Cortex of kidney (tissue), 1 donor: ENCODE results near the gene TMEM181.
"Not testable (repeated sequence)": the region's sequence is repeated elsewhere in the genome, so short reads cannot be mapped to it uniquely, and the experiment has no call there.

ENCODE experiments used
- DNase-seq: peaks from one replicate; lab custom pipeline; 2025; lab: John Stamatoyannopoulos, UW

Gene TMEM181

GRCh38 chr6:158538741-158539140 is 21.1 kb upstream of the TMEM181 start:
- DNase-seq: no peak

GRCh38 chr6:158539413-158539812 is 20.5 kb upstream of the TMEM181 start:
- DNase-seq: no peak

DNA sequence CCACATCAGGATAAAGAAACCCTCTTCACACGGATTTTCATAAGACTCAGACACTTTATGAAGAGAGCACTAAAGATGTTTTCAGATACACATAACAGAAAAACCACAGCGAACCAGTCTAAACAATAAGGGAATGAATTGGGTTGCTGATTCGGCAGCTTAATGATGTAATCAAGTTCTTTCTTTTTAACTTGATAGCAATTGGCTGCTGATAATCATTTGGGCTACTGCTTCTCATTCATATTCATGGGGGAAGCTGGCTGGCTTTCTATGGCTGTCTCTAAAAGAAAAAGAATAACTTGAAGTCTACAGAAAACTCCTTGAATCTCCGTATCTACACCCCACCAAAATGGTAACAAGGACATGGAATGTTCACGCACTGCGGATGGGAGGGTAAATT is 20.0 kb upstream of the TMEM181 start:
- DNase-seq: no peak

GRCh38 chr6:158543606-158544185 is 16.2 kb upstream of the TMEM181 start:
- DNase-seq: no peak

DNA sequence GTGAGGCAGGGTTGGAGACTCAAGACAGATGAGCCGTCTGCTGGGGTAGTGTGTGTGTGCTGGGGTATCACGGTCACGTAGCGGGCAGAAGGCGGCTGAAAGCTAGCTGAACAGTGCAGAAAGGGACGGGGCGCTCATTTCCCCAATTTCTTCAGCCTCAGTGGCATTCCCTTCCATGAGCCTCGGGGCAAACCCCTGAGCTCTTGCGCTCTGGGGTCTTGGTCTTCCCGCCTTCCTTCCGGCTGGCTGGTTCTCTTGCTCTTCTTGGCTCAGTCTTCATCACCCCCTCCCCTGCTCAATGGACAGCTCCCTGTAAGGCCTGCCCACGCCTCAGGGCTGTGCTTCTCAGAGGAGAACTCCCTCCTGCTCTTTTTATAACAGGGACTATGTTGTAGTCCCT is 15.5 kb upstream of the TMEM181 start:
- no peak for DNase-seq

DNA sequence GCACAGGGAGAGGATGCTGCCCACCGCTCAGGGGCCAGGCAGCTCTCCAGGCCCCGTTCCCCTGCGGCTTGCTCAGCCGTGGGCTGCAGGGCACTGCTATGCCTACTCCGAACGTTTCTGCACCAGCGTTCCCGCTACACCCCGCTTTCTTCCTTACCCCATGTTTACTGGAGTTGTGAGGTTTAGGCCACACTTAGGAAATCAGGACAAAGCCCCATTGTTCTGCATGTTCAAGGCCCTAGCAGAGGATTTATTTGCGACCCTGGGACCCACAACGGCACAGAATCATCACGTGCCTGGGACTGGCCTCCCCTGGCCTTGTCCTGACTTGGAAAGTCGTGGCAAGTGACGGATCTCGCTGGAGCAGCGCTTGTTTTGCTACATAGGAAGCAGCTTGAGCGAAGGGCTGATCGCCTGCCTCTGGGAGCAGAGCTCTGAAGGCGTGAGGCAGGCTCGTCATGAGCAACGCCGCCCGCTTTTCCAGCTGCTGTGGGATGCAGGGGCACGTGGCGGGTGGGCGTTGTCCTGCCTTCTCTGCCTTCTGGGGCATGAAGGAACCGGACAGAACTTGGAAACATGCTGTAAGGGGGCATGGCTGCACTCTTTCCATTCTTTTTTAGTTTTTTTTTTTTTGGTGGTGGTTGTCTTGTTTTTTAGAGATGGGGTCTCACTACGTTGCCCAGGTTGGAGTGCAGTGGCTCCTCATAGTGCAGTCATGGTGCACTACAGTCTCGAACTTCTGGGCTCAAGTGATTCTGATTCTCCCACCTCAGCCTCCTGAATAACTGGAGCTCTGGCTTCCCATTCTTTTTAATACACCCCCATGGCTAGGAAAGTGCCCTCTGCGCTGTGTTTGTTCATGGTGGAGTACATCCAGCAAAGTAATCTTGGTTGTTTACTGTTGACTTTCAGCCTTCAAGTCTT is 14.6 kb upstream of the TMEM181 start:
- no peak for DNase-seq

DNA sequence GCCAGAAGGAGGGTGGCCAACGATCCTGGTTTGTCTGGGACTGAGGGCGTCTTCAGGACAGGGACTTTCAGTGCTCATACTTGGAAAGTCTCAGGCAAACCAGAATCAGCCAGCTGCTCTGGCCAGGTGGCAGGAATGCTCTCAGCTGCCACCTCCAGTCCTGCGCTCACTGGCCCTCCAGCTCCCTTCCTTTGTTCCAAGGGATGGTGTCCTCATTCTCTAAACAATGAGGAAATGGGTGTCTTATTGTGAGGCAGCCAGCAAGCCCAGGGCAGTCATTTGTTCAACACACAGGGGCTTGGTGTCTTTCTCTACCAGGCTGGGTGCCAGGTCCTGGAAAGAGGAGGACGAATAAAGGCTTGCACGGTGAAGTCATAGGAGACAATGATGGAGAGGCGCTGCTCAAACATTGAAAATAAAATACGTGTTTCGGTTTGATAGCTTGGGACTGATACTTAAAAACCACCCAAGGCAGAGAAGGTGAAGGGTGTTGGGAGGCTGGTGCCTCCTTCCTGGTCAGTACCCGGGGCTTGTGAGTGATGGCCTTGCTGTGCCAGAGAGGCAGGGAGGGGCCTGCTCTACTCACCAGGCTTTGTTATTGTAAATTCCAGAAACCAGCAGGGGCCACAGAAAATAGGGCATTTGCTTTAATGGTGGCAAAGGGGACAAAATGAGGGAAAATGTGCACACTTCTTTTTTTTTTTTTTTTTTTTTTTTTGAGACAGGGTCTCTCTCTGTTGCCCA is 11.3 kb upstream of the TMEM181 start:
- DNase-seq: no peak

DNA sequence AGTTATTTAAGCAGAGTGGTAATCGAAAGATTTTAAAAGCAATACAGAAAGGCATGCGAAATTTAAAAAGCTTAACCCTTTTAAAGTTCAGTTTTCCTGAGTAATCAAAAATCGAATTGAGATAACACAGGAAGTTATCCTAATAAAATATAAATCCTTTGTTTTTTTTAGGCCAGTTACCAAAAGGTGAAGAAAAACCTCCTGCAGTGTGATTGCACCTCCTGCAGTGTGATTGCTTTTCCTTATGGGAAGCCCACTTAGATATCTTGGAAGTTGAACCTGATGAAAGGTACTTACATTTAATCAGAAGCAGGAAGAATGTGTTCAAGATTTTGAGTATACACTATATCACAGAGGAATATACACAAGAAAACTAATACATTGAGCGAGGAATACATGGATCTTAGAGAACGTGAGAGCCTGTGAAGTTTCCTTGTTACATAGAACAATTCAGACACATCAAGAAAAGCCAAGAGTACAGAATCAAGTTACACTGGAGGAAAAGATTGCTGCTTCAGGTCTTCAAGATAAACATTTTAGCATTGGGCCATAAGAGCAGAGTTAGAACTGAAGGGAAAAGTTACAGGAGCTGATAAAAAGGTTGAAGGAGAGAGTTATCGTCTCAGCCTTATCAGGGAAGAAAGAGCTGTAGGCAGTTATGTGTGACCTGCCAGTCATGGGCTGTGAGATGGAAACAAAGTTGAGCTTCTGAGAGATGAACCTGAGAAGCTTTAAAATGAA is 7.7 kb upstream of the TMEM181 start:
- DNase-seq: no peak

GRCh38 chr6:158552796-158553138 is 7.1 kb upstream of the TMEM181 start:
- DNase-seq: no peak

GRCh38 chr6:158554611-158555361 is 5.1 kb upstream of the TMEM181 start:
- no peak for DNase-seq

DNA sequence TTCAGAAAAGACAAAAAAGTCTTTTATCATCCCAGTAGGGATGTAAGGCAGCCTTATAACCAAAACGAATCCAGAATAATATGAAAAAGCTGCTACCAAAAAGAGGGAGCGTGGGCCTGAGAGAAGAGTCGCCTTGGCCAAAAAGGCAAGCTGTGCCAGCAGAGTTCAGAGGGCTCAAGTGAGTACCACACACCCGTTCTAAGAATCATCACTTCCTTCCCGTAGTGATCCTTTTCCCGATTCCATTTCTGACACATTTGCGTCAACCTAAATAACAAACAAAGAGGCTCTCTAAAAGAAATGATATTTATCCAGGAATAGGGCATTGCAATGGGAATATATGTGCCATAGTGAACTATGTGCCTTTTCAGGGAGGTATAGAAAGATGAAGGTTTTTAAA is 3.8 kb upstream of the TMEM181 start:
- DNase-seq: no peak

DNA sequence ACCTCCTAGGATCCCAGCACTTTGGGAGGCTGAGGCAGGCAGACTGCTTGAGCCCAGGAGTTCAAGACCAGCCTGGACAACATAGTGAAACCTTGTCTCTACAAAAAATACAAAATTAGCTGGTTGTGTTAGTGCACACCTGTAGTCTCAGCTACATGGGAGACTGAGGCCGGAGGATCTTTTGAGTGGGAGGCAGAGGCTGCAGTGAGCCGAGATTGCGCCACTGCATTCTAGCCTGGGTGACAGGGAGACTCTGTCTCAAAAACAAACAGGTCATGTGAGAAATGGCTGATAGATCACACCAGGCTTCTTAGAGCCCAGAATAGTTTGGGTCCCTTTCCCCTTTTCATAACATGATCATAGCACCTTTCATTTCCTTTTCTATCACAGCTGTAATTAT is 2.8 kb upstream of the TMEM181 start:
- not testable (repeated sequence) for DNase-seq

DNA sequence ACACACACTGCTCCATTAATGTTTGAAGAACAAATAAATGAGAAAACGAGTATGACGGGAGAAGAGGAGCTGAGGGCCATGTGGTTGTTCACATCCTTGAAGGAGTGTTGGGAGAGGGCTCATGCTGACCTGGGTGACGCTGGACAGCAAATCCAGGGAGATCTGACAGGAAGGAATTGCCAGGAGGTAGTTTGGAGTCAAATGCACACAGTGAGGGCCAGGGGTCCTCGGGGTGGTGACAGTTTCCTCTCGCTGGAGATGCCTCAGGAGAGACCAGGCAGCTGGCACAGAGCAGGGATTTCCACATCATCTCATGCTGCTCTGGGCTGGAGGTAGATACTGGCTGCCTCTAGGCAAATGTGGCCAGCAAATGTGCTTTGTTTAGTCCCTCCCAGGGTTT is 2.0 kb upstream of the TMEM181 start:
- DNase-seq: no peak

DNA sequence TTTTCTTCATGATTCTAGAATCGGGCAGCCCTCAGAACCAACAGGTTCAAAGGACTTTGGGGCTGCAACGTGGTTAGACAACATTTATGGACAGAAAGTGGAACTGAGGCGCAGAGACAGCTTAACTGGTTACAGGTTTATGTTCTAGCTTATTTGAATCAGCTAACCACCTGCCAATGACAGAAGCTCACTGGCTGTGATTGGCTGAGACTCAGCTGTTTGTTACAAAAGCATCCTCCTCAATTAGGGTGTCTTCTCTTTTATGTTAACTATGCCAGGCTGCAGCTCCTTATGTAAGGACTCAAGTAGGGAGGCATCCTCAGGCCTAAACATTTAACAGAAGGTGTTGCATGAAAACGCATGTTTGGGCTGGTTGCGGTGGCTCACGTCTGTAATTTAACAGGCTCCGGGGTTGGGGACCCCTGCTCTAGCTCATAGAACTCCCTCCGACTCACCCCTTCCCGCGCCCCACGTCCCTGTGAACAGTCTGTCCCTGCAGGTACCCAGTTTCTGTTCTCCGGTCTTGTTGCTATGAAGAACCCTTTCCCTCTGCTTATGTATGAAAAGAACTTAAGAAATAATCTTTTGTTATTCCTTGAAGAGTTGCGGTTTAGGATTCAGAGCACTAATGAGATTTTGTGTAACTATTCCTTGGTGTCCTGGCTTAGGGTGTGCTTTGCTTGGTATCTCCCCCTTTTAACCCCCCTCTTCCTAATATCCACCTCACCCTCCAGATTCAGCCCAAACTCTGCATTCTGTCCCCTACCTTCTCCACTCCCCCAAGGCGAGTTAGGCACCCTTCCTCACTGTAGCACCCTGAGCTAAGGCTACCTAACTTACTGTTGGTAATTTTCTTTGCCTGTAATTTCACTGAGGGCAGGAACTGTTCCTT is 1.2 kb upstream of the TMEM181 start:
- DNase-seq: no peak

DNA sequence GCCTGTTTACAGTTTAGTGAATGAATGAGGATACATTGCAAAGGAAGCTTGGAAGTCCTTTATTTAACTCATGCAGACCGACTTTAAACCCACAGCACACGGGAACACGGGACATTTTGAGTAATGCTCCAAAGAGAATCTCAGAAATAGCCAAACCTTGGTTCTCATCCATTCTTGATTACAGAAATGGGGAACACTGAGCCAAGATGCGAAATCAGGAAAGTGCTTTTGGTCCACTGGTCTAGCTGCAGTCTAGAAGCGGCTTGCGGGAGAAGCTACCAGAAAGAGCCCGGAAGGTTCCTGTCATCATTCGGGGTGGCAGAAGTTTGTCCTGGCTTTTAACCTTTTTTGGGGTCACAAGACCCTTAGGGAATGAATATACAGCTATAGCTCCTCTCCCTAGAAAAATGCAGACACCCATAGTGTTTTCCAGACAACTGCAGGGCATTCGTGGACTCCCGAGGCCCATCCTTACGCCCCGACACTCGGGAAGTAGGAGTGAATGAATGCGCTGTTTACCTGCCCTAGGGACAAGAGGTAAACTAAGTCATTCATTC is 475 bp upstream of the TMEM181 start:
- DNase-seq: no peak

DNA sequence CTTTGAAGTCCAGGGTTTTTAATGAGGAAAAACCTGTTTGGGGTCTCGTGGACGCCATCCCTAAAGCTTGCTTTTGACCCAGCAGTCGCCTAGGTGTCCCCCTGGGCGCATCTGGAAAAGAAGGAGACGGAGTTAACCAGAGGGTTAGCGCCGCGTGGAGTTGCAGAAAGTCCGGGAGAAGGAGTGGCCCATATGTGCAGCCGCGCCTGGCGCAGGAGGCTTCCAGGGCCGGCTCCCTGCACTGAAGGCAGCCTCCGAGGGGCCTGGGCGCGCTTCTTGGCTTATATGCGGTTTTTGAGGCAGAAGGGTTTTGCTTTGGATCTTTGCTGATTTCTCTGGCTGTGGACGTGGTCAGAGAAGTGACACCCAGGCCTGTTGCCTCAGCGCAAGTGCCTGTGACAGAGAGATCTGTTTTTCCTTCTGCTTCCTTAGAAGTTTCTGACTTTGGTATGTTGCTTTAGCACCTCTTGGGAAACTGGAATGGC is 987 bp downstream of the TMEM181 start:
- no peak for DNase-seq

DNA sequence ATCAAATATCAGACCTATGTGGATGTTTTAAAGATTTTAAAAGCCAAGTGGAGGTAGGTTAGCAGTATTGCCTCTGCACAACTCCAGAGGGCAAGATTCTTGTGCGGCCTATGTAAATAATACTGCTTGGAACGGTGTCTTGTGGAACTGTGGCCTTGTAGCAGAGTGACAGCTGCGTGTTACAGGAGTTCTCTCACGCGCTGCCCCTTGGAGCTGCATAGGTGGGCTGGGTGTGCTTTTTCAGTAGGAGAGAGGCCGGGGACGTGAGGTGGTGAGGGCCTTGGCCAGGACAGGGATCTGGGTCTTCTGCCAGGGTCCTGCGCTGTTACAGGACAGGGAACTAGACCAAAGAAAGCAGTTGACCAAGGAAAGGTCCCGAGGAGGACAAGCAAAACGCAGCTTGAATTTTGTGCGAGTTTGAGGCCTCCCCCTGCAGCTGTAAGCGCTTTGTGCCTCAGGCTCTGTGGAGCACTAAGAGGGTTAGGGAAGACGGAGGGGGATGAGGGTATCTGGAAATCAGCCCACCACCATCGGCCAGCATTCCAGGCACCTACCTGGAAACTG is 1.5 kb downstream of the TMEM181 start:
- DNase-seq: no peak

GRCh38 chr6:158561938-158562337 is 2.0 kb downstream of the TMEM181 start:
- no peak for DNase-seq

DNA sequence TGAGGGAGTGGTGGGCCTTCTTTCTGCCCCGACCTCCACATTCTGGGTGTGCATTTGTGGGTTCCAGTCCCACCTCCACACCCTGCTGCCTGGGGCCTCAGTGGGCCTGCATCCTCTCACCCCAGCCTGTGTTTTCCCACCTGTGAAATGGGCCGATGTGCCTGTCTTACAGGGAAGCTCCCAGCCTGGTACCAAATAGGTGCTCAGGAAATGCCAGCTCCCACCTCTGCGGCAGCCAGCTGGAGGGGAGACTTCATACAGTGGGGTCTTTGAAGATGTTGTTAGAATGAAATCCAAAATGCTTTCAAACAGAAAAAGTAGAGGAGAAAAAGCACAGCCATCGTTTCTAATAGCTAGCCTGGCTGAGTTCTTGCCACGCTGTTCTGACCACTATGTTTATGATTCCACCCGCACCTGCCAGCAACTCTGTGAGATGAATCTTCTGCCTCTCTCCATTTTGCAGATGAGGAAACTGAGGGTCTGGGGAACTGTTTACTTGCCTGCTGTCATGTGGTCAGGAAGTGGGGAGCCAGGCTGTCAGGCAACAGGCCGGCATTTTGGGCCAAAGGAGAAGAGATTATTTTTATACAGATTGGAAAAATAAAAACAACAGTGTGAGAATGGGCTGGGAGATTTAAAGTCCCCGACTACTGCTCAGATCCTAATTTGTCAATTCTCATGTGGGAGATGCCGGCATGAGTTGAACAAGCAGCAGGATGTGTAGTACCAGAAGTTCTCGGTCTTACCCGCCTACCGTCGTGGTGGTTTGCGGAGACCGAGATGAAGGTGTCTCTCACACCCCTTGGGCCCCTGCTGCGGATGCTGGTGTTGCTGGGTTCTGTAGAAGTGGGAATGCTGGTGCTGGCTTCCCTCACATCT is 4.6 kb downstream of the TMEM181 start:
- DNase-seq: no peak
